HEK293T (cell line): ENCODE results near the gene ADIPOR1.

Experiments used
- BHLHE40 ChIP-seq: fragments of 450-650 bp; IDR thresholded peaks from 2 replicates; pipeline ENCODE4 v1.6.1; 2016; ENCODE audit warnings: mild to moderate bottlenecking, moderate library complexity, borderline replicate concordance
- FOXA1 ChIP-seq: fragments of 450-650 bp; IDR thresholded peaks from 2 replicates; pipeline ENCODE4 v1.6.1; 2016; ENCODE audit warnings: mild to moderate bottlenecking
- FOXK2 ChIP-seq: fragments of 450-650 bp; IDR thresholded peaks from 2 replicates; pipeline ENCODE4 v1.6.1; 2016; ENCODE audit warnings: mild to moderate bottlenecking
- PKNOX1 ChIP-seq: fragments of 450-650 bp; IDR thresholded peaks from 2 replicates; pipeline ENCODE4 v1.6.1; 2016
- SP1 ChIP-seq: fragments of 450-650 bp; IDR thresholded peaks from 2 replicates; pipeline ENCODE4 v1.6.1; 2017
- TARDBP ChIP-seq: fragments of 450-650 bp; IDR thresholded peaks from 2 replicates; pipeline ENCODE4 v1.6.1; 2016
- ZNF384 ChIP-seq: fragments of 450-650 bp; IDR thresholded peaks from 2 replicates; pipeline ENCODE4 v1.6.1; 2016

GRCh38 chr1:202919615-202920014, 38.5 kb downstream of the ADIPOR1 start:
- TF ChIP-seq SP1 (no peak), PKNOX1 (no peak), TARDBP (no peak), FOXA1 (no peak), BHLHE40 (no peak), FOXK2 (no peak), ZNF384 (no peak)
